HL-60 (cell line): Measurements from ENCODE around the gene NFYC.

Experiments
- GABPA ChIP-seq: IDR thresholded peaks from 2 replicates; pipeline ENCODE4 v1.6.1; 2012; ENCODE audit warnings: low read depth
- POLR2AphosphoS5 ChIP-seq: IDR thresholded peaks from 2 replicates; pipeline ENCODE4 v1.6.1; 2012; ENCODE audit warnings: low read depth
- SPI1 ChIP-seq: IDR thresholded peaks from 2 replicates; pipeline ENCODE4 v1.6.1; 2012; ENCODE audit warnings: low read depth, mild to moderate bottlenecking, borderline replicate concordance
- TF ChIP-seq, protein P1 (sequence below): IDR thresholded peaks from one replicate; pipeline ENCODE4 v1.5.1; 2011; ENCODE audit warnings: low read length, control low read depth, inconsistent platforms; ENCODE audit not compliant: insufficient read depth
- TF ChIP-seq, protein P2 (sequence below): IDR thresholded peaks from 2 replicates; pipeline ENCODE4 v1.6.1; 2012; ENCODE audit warnings: low read depth; ENCODE audit not compliant: insufficient replicate concordance

DNA sequence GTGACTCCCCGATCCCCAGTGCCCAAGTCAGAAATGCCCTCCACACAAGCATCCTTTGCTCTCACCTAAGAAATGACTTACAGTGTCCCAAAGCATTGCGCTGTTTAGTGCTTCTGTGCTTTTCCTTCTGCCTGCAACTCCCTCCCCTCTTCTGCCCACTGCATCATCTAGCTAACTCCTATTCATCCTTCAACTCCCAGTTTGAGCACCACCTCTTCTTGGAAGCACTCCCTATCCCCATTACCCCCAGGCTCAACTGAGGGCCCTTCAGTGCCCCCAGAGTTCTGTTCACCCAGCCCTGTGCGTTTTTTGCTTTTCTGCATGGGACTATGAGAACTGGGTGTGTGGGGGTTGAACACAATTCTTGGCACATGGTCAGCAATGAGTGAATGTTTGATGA lies 102.1 kb downstream of the NFYC start:
- TF ChIP-seq, protein P1, sequence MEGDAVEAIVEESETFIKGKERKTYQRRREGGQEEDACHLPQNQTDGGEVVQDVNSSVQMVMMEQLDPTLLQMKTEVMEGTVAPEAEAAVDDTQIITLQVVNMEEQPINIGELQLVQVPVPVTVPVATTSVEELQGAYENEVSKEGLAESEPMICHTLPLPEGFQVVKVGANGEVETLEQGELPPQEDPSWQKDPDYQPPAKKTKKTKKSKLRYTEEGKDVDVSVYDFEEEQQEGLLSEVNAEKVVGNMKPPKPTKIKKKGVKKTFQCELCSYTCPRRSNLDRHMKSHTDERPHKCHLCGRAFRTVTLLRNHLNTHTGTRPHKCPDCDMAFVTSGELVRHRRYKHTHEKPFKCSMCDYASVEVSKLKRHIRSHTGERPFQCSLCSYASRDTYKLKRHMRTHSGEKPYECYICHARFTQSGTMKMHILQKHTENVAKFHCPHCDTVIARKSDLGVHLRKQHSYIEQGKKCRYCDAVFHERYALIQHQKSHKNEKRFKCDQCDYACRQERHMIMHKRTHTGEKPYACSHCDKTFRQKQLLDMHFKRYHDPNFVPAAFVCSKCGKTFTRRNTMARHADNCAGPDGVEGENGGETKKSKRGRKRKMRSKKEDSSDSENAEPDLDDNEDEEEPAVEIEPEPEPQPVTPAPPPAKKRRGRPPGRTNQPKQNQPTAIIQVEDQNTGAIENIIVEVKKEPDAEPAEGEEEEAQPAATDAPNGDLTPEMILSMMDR: no peak
- TF ChIP-seq, protein P2, sequence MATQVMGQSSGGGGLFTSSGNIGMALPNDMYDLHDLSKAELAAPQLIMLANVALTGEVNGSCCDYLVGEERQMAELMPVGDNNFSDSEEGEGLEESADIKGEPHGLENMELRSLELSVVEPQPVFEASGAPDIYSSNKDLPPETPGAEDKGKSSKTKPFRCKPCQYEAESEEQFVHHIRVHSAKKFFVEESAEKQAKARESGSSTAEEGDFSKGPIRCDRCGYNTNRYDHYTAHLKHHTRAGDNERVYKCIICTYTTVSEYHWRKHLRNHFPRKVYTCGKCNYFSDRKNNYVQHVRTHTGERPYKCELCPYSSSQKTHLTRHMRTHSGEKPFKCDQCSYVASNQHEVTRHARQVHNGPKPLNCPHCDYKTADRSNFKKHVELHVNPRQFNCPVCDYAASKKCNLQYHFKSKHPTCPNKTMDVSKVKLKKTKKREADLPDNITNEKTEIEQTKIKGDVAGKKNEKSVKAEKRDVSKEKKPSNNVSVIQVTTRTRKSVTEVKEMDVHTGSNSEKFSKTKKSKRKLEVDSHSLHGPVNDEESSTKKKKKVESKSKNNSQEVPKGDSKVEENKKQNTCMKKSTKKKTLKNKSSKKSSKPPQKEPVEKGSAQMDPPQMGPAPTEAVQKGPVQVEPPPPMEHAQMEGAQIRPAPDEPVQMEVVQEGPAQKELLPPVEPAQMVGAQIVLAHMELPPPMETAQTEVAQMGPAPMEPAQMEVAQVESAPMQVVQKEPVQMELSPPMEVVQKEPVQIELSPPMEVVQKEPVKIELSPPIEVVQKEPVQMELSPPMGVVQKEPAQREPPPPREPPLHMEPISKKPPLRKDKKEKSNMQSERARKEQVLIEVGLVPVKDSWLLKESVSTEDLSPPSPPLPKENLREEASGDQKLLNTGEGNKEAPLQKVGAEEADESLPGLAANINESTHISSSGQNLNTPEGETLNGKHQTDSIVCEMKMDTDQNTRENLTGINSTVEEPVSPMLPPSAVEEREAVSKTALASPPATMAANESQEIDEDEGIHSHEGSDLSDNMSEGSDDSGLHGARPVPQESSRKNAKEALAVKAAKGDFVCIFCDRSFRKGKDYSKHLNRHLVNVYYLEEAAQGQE: no peak
- TF ChIP-seq POLR2AphosphoS5: no peak
- TF ChIP-seq GABPA: no peak
- TF ChIP-seq SPI1: no peak
